Measurements from ENCODE around the gene CRYL1.

Gene CRYL1

GRCh38 chr13:20401531-20401930 lies 124.1 kb downstream of the CRYL1 start:
- no peak for DNase-seq (ENCODE audit: low read depth)
- TF ChIP-seq CTCF (conservative IDR thresholded peaks at IDR 0.05; ENCODE audit: control insufficient read depth, insufficient read depth, low read depth, low read length), result no peak
- H3K4me3 ChIP-seq (ENCODE audit: control insufficient read depth, low read depth, low read length), result no peak overlapping the region

GRCh38 chr13:20400774-20401173 lies 124.9 kb downstream of the CRYL1 start:
- no peak for TF ChIP-seq CTCF (conservative IDR thresholded peaks at IDR 0.05; ENCODE audit: control insufficient read depth, insufficient read depth, low read depth, low read length)
- H3K4me3 ChIP-seq (ENCODE audit: control insufficient read depth, low read depth, low read length), result no peak overlapping the region
- peak; percentile 82 for DNase-seq (ENCODE audit: low read depth)

- no peak for DNase-seq (ENCODE audit: low read depth)
- no peak overlapping the region for H3K4me3 ChIP-seq (ENCODE audit: control insufficient read depth, low read depth, low read length)
- TF ChIP-seq CTCF (conservative IDR thresholded peaks at IDR 0.05; ENCODE audit: control insufficient read depth, insufficient read depth, low read depth, low read length), result no peak
Measured at GRCh38 chr13:20399961-20400360, 125.7 kb downstream of the CRYL1 start.

GRCh38 chr13:20399515-20399914 lies 126.1 kb downstream of the CRYL1 start:
- DNase-seq (ENCODE audit: low read depth), result no peak
- H3K4me3 ChIP-seq (ENCODE audit: control insufficient read depth, low read depth, low read length), result no peak overlapping the region
- TF ChIP-seq CTCF (conservative IDR thresholded peaks at IDR 0.05; ENCODE audit: control insufficient read depth, insufficient read depth, low read depth, low read length), result no peak

- no peak for TF ChIP-seq CTCF (conservative IDR thresholded peaks at IDR 0.05; ENCODE audit: control insufficient read depth, insufficient read depth, low read depth, low read length)
- no peak overlapping the region for H3K4me3 ChIP-seq (ENCODE audit: control insufficient read depth, low read depth, low read length)
- DNase-seq (ENCODE audit: low read depth), result no peak
Measured at GRCh38 chr13:20398459-20398858, 127.2 kb downstream of the CRYL1 start.

GRCh38 chr13:20397896-20398295 lies 127.8 kb downstream of the CRYL1 start:
- no peak for DNase-seq (ENCODE audit: low read depth)
- TF ChIP-seq CTCF (conservative IDR thresholded peaks at IDR 0.05; ENCODE audit: control insufficient read depth, insufficient read depth, low read depth, low read length), result no peak
- no peak overlapping the region for H3K4me3 ChIP-seq (ENCODE audit: control insufficient read depth, low read depth, low read length)

All from fibroblast of mammary gland (primary cell).